Calu3 (cell line): ENCODE data around the gene DLGAP1. TPM values are rescaled to one million over a fixed set of nuclear protein-coding genes. Genes with fewer than 3 reads are reported as not detected.

Experiments
- BruUV-seq: library from RNA; stranded (reverse); fragments of 400-500 nt; replicated peaks from 2 replicates; lab custom pipeline; 2021; lab: Mats Ljungman, UMichigan
- CTCF ChIA-PET: fragments of 300-600 bp; sonication (Branson Sonifier 250); formaldehyde crosslinking; loops from one replicate; lab custom pipeline; 2022; ENCODE audit warnings: antibody characterized with exemption; lab: Charles Lee
- DNase-seq: peaks from one replicate; pipeline ENCODE4 v3.0.0; 2022
- H3K27ac Mint-ChIP-seq: one replicate; pipeline ENCODE4 v1.8.0; 2022; ENCODE audit warnings: mixed read lengths; ENCODE audit not compliant: unreplicated experiment
- H3K27me3 Mint-ChIP-seq: one replicate; pipeline ENCODE4 v1.8.0; 2022; ENCODE audit warnings: mixed read lengths; ENCODE audit not compliant: unreplicated experiment
- H3K36me3 Mint-ChIP-seq: one replicate; pipeline ENCODE4 v1.8.0; 2022; ENCODE audit warnings: mild to moderate bottlenecking, moderate library complexity, mixed read lengths; ENCODE audit not compliant: insufficient read depth, unreplicated experiment
- H3K4me1 Mint-ChIP-seq: one replicate; pipeline ENCODE4 v1.8.0; 2022; ENCODE audit warnings: mild to moderate bottlenecking, low read depth, mixed read lengths; ENCODE audit not compliant: unreplicated experiment
- H3K4me3 Mint-ChIP-seq: one replicate; pipeline ENCODE4 v1.8.0; 2022; ENCODE audit warnings: mild to moderate bottlenecking, low read depth, moderate library complexity, mixed read lengths; ENCODE audit not compliant: unreplicated experiment
- H3K9me3 Mint-ChIP-seq: one replicate; pipeline ENCODE4 v1.8.0; 2022; ENCODE audit warnings: low read depth, mixed read lengths; ENCODE audit not compliant: unreplicated experiment
- CTCF ChIP-seq: fragments of 200-600 bp; IDR thresholded peaks from one replicate; pipeline ENCODE4 v1.8.0; 2022; ENCODE audit warnings: antibody characterized with exemption; ENCODE audit not compliant: unreplicated experiment
- intact Hi-C: fragments of 100-400 bp; cut with micrococcal nuclease; formaldehyde crosslinking; loops from one replicate; pipeline ENCODE4 v1.10.0; 2022; ENCODE audit not compliant: unreplicated experiment
- total RNA-seq: library from RNA; stranded (reverse); gene quantifications from 2 replicates; pipeline ENCODE4 v1.2.3, GENCODE V29; 2022

Gene DLGAP1
- total RNA-seq, 1 experiment from 2014 or later: 9.0 TPM

DNA sequence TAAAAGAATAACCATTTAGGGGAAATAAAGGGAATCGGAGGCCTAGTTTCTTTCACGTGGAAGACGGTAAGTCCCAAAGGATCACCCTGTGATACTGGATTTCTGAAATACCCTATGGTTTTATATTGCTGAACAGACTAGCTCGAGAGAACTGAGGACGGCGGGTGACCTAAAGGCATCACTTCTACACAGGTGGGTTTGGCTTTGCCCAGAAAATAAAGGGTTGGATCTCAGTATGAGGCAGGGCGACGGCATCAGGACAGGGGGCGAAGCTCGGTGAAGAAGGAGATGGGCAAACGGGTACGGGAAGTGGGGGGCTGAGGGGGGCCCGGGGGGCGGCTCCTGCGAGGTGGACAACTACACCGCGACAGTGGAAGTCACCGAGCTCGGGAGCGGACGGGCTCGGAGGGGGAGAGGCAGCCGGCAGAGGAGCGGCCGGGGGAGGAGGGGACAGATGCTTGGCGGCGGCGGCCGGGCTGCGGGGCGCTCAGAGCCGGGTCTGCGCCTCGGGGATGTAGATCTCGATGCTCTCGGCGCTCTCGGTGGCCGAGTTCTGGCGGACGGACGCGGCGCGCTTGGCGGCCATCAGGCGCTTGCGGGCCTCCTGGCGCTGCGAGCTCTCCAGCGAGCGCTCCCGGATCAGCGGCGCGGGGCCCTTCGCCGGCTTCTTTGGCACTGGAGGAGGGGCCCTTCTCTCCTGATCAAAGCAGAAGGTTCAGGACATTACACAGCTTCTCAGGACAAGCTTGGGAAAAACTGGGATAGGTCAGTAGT is 956.2 kb downstream of the DLGAP1 start:
- peak overlapping the region; percentile 59 for H3K4me3 Mint-ChIP-seq
- H3K36me3 Mint-ChIP-seq: no peaks in the 10 kb centered on the region
- H3K27me3 Mint-ChIP-seq: no peaks in the 10 kb centered on the region
- H3K9me3 Mint-ChIP-seq: no peaks in the 10 kb centered on the region
- H3K4me1 Mint-ChIP-seq: peaks cover 10% of the 10 kb centered on the region
- CTCF ChIA-PET: no interaction called here
- TF ChIP-seq CTCF: no peak
- intact Hi-C loops: no loop called here
- peak; percentile 6 for DNase-seq
- no peak overlapping the region for H3K27ac Mint-ChIP-seq
- BruUV-seq: no TSS peak

DNA sequence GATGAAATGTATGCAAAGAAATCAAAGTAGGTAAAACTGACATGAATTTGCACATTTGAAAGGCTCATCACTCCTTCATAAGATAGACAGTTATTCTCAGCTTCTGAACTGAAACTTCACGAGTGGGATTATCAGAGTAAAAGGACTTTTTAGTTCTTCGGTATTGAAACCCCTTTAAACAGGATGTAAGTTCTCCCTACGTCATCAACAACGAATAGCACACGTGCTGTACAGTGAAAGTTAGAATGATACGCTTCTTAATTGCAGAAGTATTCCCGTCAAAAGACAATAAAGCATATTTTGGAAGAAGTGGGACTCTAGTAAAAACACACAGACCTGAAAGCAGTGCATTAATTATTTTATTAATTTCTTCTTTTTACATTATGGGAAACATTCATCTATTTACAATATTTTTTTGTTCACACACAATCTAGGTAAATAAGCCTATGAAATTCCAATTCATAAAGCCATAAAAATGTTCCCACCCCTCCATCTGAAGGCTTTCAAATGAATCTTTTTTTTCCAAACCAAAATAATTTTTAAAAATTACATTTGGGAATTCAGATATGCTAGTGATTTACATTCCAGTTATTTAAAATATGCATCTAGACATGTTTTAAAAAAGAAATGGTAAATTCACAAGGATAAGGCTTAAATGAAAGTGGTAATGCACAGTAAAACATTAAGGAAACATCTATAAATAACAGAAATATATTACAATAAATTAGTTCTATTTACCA is 959.2 kb downstream of the DLGAP1 start:
- no peak for DNase-seq
- intact Hi-C loops: no loop called here
- CTCF ChIA-PET: no interaction called here
- H3K4me3 Mint-ChIP-seq: no peak overlapping the region
- peaks cover 21% of the 10 kb centered on the region for H3K4me1 Mint-ChIP-seq
- H3K9me3 Mint-ChIP-seq: no peaks in the 10 kb centered on the region
- H3K27ac Mint-ChIP-seq: no peak overlapping the region
- H3K27me3 Mint-ChIP-seq: no peaks in the 10 kb centered on the region
- no peaks in the 10 kb centered on the region for H3K36me3 Mint-ChIP-seq
- TF ChIP-seq CTCF: no peak
- no TSS peak for BruUV-seq

DNA sequence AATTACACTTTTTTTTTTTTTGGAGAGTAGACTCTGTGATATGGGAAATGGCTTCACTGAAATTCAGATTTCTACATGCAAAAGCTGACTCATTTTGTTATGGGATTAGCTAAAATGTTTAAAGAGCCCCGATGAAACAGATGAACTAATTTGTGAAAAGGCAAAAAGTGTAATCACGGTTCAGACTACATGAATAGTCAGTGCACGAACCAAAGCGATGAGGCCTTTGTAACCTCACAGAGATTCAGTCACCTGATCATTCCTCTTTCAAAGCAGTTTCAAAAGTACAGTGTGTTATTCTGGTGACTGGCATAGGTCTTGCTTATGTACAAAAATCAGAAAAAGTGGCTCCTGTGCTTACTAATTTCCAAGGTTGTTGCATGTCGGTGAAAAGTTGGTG is 960.5 kb downstream of the DLGAP1 start:
- no peak overlapping the region for H3K4me3 Mint-ChIP-seq

DNA sequence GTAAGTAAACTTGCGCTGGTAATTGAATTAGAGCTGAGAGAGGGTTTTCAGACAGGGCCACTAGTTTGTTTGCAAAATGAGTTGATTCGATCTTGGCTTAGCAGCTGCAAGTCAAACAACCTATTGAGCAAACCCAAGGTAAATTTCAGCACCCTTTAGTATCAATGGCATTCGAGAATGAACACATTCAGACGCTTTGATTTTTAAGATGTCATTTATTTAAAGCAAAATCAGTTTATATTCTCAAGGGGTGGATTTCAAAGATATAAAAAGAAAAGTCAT is 960.9 kb downstream of the DLGAP1 start:
- CTCF ChIA-PET: no interaction called here
- peaks cover 2% of the 10 kb centered on the region for H3K9me3 Mint-ChIP-seq
- H3K27me3 Mint-ChIP-seq: no peaks in the 10 kb centered on the region
- H3K27ac Mint-ChIP-seq: no peak overlapping the region
- no TSS peak for BruUV-seq
- intact Hi-C loops: no loop called here
- peaks cover 11% of the 10 kb centered on the region for H3K4me1 Mint-ChIP-seq
- H3K36me3 Mint-ChIP-seq: no peaks in the 10 kb centered on the region
- no peak for DNase-seq
- no peak overlapping the region for H3K4me3 Mint-ChIP-seq
- TF ChIP-seq CTCF: no peak

More for the DNA sequence above, 960.5 kb downstream of the DLGAP1 start:
- peaks cover 14% of the 10 kb centered on the region for H3K4me1 Mint-ChIP-seq
- intact Hi-C loops: no loop called here
- peaks cover 2% of the 10 kb centered on the region for H3K9me3 Mint-ChIP-seq
- TF ChIP-seq CTCF: no peak
- CTCF ChIA-PET: no interaction called here
- DNase-seq: no peak
- H3K27me3 Mint-ChIP-seq: no peaks in the 10 kb centered on the region
- BruUV-seq: no TSS peak
- H3K36me3 Mint-ChIP-seq: no peaks in the 10 kb centered on the region
- no peak overlapping the region for H3K27ac Mint-ChIP-seq
